NCI-H2171 (cell line): ENCODE results near the gene CD320.
A peak's percentile ranks its signal among the peaks of the same experiment; 100 is the strongest.

Source experiments
- DNase-seq: peaks from one replicate; lab custom pipeline; 2025; lab: John Stamatoyannopoulos, UW

Gene CD320

DNA sequence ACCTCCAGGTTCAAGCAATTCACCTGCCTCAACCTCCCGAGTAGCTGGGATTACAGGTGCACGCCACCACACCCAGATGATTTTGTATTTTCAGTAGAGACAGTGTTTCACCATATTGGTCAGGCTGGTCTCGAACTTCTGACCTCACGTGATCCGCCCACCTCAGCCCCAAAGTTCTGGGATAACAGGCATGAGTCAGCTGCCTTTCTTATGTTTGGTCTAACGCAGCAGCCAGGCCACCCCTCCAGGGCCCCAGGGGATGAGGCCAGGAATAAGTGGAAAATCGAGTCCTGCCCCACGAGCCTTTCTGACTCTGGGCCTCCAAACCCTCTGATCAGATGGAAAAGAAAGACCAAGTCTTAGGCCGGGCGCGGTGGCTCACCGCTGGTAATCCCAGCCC, 54.5 kb downstream of the CD320 start:
- no peak for DNase-seq

DNA sequence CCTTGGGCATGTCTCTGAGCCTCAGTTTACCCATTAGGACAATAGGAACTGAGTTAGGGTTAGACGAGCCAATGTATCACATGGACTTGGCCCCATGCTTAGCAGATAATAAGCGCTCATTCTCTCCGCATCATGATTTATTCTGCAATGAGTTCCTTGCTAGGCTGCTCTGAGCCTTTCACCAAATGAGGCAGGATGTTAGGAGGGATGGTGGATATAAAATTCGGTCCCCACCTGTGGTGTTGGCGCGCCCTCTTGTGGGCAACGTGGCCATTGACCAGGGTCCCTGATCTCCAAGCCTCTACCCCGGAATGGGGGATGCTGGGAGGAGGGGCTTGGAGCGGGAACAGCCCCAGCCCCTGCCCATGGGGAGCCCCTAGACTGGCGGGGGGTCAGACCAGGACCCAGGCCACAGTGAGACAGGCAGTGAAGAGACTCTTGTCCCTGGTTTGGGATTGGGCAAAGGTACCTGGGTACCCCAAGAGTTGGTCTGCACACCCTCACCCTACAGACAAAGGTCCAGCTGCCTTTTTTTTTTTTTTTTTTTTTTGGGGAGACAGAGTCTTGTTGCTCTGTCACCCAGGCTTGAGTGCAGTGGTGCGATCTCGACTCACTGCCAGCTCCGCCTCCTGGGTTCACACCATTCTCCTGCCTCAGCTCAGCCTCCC, 55.1 kb downstream of the CD320 start:
- DNase-seq, result peak; percentile 77
